NCI-H446 (cell line): Measurements from ENCODE around the gene ASAP2.
"Not testable (repeated sequence)": the region's sequence is repeated elsewhere in the genome, so short reads cannot be mapped to it uniquely, and the experiment has no call there.

Source experiments
- DNase-seq, 2 experiments: peaks; one replicate each; lab custom pipeline; 2025; lab: John Stamatoyannopoulos, UW

The ASAP2 gene

GRCh38 chr2:9212661-9213411 lies 6.2 kb downstream of the ASAP2 start:
- DNase-seq: no peak

GRCh38 chr2:9213477-9214051 lies 7.0 kb downstream of the ASAP2 start:
- no peak for DNase-seq

DNA sequence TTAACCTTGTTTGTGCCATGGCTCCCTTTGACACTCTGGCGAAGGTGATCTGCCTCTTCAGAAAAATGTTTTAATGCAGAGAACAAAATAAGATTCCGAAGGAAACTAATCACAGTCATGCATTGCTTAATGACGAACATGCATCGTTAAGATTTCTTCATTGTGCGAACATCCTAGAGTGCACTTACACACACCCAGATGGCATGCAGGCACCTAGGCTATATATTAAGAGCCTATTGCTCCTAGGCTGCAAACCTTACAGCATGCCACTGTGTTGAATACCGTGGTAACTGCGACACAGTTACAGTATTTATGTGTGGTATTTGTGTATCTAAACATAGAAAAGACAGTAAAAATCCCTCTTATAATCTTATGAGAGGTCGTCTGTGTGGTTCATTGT lies 8.3 kb downstream of the ASAP2 start:
- DNase-seq: no peak

DNA sequence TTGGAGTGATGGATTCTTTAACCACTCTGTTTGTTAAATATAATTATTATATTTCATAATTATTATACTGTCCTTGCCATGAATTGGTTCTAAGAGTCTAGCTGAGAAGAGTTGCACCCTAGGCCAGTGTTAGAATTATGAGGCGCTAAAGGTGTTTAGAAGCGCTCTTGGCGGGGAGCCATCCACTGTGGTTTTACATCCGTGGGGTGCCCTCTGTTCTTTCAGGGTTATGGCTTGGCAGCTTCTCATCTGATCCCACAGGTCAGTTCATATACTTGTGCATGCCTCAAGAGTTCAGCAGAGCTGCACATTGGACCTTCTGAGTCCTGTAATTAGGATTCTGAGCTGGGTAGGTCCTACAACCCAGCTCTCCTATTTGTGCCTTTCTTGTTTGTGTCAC lies 9.1 kb downstream of the ASAP2 start:
- no peak for DNase-seq

- not testable (repeated sequence) for DNase-seq
Observed at GRCh38 chr2:9216143-9216542, 9.5 kb downstream of the ASAP2 start.

DNA sequence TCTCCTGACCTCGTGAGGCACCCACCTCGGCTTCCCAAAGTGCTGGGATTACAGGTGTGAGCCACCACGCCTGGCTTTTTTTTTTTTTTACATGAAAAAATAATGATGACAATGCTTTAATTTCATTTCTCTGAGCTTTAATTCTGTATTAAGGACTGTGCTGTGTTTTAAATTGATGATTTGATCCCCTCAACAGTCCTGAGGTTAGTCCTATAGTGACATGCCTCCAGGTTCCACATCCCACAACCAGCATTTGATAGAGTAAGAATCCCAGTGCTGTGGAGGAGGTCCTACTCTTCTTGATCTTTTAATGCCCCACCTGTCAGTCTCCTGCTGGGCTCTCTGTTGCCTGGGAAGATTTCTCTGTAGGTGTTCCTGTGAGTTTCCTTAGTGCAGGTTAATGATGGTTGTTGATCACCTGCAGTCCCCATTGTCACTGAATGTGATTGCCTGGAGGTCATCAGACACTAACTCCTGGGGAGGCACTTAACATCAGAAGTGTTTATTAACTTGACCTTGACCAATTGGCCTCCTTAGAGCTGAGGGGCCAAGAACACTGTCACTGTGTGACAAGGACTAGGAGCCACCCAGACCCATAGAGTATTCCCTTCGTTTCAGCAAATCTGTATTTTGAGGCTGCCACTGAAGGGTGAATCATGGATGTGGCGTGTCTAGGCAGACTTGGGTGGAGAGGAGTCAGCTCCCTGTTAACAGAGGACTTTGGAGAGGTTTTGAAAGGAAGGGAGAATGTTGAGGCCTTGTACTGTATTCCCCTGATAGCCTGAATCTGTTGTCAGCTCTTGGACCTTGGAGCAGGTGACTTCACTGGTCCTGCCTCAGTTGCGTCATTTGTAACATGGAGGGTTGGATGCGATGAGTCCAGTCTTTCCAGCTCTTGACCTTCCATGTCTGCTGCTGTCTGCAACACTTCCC lies 11.5 kb downstream of the ASAP2 start:
- DNase-seq: no peak

GRCh38 chr2:9219027-9219445 lies 12.4 kb downstream of the ASAP2 start:
- DNase-seq: no peak

DNA sequence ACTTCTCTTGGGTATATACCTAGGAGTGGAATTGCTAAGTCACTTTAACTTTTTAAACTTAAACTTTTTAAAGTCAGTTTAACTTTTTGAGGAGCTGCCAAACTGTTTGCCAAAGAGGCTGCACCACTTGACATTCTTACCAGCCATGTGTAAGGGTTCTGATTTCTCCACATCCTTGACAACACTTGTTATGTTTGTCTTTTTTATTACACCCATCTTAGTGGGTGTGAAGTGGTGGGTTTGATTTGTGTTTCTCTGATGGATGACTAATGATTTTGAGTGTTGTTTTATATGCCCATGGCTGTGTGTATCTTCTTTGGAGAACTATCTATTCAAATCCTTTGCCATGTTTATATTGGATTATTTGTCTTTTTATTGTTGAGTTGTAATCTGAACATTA lies 13.6 kb downstream of the ASAP2 start:
- no peak for DNase-seq

- no peak for DNase-seq
Observed at GRCh38 chr2:9221223-9221622, 14.6 kb downstream of the ASAP2 start.

DNA sequence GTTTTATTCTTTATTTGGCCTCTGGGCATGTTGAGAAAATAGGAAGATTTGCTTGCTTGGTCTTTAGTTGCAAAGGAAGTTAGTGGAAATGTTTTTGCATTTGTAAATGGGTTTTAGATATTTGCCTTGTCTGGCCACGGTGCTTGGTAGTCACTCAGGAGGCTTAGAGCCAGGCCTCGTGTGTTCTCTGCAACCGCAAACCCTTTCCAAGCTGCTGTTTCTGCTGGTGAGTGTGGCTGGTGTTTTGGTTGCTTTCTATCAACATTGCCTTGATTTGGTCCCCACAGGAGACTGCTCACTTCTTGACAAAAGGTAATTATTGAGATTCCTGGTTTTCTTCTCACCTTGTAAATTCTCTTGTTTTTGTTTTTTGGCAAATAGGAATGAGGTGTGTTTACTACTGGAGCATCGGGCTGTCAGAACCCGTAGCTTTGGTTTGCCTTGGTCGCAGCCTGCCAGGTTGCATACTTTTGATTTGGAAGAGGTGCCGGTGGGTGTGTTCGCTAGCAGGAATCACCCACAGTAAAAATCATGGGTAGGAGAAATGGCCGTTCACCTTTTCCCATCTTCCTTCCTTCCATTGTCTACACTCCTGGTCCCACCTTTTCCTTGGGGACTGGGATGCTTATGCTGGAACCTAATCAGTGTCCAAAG lies 15.8 kb downstream of the ASAP2 start:
- no peak for DNase-seq

- no peak for DNase-seq
Observed at GRCh38 chr2:9222893-9223287, 16.3 kb downstream of the ASAP2 start.

- no peak for DNase-seq
Observed at GRCh38 chr2:9225806-9226205, 19.2 kb downstream of the ASAP2 start.

GRCh38 chr2:9226458-9227380 lies 20.1 kb downstream of the ASAP2 start:
- no peak for DNase-seq

- DNase-seq: no peak
Observed at GRCh38 chr2:9228088-9228751, 21.6 kb downstream of the ASAP2 start.

DNA sequence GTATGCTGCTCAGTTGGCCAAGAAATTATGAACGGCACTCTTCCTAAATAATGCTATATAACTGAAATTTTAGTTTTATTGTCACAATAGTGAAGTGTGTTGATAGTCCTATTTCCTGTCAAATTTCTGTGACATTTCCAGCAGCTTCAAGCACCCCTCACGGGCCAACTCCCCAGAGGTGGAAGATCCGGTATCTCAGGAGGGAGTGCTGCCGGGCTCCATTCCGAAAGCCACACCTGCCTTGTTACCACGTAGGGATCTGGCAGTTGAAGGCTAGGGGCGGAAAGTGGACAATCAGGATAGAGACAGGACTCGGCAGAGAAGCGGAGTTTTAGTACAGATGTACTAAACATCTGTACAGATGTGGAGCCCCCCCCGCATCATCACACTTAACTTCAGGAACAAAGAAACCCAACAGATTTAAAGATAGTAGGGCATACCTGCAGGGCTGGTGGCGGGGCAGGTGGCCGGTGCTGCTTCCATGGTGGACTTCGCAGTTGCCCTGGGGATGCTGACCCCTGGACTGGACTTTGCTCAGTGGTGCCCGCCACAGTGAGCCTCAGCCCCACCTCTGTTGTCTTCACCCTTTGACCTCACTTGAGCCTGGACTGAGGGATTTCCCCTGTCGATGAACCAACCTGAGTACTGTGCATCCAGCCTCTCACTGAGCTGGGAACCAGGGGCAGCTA lies 22.3 kb downstream of the ASAP2 start:
- DNase-seq: no peak

DNA sequence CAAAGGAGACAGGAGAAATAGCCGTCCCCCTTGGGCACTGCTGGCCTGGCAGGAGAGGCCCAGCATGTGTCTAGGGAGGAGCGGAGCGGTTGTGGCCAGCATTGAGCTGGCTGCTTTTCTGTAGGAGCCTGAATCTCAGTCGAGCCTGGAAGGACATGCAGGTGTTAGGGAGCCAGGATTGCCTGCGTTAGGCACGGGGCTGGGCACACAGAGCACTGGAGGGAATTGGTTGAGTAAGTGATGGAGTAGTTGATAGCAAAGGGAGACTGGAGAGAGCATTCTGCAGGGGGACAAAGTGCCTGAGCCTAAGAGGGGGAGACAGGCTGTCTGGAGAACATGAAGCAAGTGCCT lies 22.8 kb downstream of the ASAP2 start:
- DNase-seq: no peak

DNA sequence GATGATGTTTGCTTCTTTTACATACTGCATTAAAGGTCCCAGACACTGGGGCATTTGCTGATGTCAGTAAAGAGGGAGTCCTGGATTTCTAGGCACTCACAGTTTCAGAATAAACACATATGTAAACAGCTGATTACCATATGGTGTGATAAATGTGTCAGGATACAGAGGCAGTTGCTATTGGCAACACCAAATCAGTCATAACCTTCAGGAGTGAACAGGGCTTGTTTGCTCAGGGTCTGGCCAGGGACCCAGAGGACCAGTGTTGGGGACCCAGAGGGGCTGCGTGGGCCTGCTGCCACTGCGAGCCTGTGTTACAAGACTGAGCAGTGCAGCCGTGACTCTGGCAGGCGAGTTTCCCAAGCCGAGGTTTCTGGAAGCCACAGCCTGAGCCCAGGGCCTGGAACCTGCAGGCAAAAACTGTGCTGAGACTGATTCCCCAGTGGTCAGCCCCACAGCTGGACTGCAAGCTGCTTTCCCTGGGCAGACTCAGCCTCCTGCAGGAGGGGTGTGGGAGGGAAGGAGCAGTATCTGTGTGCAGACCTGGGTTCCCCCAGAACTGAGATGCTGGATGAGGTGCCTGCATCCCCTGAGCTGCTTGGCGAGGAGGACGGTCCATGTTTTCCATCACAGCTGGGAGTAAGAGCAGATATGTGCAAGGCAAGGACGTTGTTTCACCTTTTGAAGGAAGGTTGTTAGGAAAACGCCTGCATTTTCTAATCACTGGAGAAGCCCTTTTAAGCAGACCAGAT lies 23.6 kb downstream of the ASAP2 start:
- no peak for DNase-seq

DNA sequence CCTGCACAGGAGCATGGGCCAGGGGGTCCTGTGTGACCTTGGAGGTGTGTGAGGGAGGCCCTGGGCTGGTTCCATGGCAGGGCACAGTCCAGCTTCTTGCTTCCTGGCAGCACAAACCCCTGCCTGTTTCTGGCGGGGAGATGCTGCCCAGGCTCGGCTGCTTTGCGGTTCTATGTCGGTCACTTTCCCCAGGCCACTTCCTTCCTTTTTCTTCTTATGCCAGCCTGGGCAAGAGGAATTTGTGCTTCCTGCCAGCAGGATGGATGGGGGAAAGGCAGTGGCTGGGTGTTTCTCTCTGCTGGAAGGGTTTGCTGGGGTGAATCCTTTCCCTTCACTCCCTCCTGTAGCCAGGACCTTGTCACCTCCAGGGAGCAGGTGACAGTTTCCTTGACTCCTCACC lies 24.3 kb downstream of the ASAP2 start:
- DNase-seq: no peak
